Astrocyte of the cerebellum (primary cell): ENCODE results near the gene FOXJ3.

ENCODE experiments used
- DNase-seq: peaks from one replicate; pipeline ENCODE4 v3.0.0-alpha.2; 2011; ENCODE audit warnings: low read depth
- H3K4me3 ChIP-seq: 2 replicates; pipeline ENCODE4 v1.5.1; 2011; ENCODE audit warnings: mild to moderate bottlenecking, low read depth, low read length, moderate library complexity
- in situ Hi-C: cut with HindIII; loops from 2 replicates; pipeline ENCODE4 v1.10.0; 2017; ENCODE audit warnings: low sequenced_read_pairs
- TF ChIP-seq, protein P1 (sequence below): IDR thresholded peaks from 2 replicates; pipeline ENCODE4 v1.5.1; 2012; ENCODE audit warnings: low read length, low read depth, moderate library complexity, mild to moderate bottlenecking; ENCODE audit errors: missing control alignments

The FOXJ3 gene

GRCh38 chr1:42266253-42267135 is 68.5 kb downstream of the FOXJ3 start:
- H3K4me3 ChIP-seq: no peak overlapping the region
- in situ Hi-C loops: loop anchor here (5.0 kb wide), 1 partner anchor 39 kb away; no protein-coding TSS in a partner anchor
- TF ChIP-seq, protein P1, sequence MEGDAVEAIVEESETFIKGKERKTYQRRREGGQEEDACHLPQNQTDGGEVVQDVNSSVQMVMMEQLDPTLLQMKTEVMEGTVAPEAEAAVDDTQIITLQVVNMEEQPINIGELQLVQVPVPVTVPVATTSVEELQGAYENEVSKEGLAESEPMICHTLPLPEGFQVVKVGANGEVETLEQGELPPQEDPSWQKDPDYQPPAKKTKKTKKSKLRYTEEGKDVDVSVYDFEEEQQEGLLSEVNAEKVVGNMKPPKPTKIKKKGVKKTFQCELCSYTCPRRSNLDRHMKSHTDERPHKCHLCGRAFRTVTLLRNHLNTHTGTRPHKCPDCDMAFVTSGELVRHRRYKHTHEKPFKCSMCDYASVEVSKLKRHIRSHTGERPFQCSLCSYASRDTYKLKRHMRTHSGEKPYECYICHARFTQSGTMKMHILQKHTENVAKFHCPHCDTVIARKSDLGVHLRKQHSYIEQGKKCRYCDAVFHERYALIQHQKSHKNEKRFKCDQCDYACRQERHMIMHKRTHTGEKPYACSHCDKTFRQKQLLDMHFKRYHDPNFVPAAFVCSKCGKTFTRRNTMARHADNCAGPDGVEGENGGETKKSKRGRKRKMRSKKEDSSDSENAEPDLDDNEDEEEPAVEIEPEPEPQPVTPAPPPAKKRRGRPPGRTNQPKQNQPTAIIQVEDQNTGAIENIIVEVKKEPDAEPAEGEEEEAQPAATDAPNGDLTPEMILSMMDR: no peak
- DNase-seq: peak; percentile 29

DNA sequence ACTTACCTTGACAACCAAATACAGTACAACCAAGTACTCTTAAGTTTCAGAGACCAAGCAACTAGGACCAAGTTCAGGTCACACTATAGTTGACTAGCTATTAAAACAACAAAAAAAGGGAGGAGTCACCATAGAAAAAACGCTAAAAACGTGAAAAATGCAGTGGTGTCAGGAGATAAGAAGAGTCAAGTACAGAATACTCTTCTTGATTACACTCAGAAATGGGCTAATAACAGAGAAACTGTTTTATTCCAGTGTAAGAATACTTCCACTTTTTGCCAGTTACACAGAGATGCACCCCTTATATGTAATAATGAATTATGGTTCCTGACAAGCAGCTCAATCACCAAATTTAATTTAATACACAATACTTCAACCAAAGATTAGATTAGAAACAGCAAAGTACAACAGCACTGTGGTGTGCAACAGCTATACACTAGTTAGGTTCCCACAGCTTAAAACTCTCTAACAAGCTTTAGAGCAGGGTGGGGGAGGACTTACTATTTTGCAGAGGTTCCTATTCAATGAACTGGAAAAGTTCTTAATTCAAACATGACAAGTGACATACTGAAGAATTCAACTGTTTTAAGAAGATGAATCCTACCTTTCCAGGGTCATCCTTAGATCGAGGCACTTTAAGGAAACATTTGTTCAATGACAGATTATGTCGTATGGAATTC is 70.4 kb downstream of the FOXJ3 start:
- in situ Hi-C loops: loop anchor here (5.0 kb wide), 1 partner anchor 37 kb away; no protein-coding TSS in a partner anchor
- TF ChIP-seq, protein P1: no peak
- DNase-seq: no peak
- no peak overlapping the region for H3K4me3 ChIP-seq

DNA sequence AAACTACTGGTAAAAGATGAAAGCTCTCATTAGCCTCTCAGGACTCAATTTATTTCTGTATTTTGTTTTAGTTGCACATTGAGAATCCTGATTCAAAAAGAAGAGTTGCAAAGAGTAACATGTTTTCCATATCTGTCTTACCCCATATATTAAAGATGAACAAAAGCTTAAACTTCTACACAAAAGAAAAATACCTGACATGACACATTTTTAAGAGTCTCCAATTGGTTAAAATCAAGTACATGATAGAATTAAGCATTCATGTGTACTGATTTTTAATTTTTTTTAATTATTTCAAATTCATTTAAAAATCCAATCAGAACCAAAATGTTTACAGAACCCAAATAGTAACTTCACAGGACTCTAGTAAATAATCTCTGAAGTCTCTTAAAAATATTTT is 72.0 kb downstream of the FOXJ3 start:
- TF ChIP-seq, protein P1: no peak
- in situ Hi-C loops: no loop called here
- no peak overlapping the region for H3K4me3 ChIP-seq
- DNase-seq: no peak

GRCh38 chr1:42260376-42261070 is 74.5 kb downstream of the FOXJ3 start:
- no peak overlapping the region for H3K4me3 ChIP-seq
- DNase-seq: no peak
- in situ Hi-C loops: no loop called here
- TF ChIP-seq, protein P1: no peak

DNA sequence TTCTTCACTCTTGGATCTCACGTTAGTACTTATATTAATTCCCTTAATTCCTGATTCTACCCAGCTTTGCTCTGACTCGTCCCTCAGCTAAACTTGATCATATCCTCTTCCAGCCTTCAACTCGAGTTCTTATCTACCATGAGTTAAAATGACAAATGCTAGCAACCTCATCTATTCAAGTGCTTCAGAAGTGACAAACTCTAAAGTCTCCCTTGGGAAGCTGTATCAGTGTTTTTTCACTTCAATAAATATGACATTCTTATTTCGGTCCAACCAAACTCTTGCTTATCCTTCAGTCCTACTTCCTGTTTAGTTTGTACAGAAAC is 75.3 kb downstream of the FOXJ3 start:
- DNase-seq: peak; percentile 6
- in situ Hi-C loops: no loop called here
- TF ChIP-seq, protein P1: no peak
- no peak overlapping the region for H3K4me3 ChIP-seq

GRCh38 chr1:42259059-42259738 is 75.8 kb downstream of the FOXJ3 start:
- no peak overlapping the region for H3K4me3 ChIP-seq

More at GRCh38 chr1:42259059-42259738, 75.8 kb downstream of the FOXJ3 start:
- DNase-seq: peak; percentile 53
- TF ChIP-seq, protein P1: no peak
- in situ Hi-C loops: no loop called here
